Measurements from ENCODE around the gene PLEKHJ1.

Gene PLEKHJ1

GRCh38 chr19:2269244-2270156 lies 33.4 kb upstream of the PLEKHJ1 start:
- peak; percentile 96 for DNase-seq (ENCODE audit: low spot score)

DNA sequence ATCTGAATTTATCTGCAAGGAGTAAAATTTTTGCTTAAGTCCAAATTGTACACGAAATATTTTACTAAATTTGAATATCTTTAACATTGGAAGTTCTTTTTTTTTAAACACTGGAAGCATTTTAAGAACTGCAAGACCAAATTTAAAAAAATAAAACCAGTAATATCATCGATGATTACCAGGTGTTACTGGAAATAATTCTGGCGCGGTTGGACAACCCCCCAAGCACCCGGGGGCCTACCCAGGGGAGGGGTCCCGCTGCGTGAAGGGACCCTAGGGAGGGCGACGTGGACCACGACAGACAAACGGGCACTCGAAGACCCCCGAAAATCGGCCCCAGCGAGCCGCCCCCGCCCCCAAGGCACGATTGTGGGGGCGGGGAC lies 32.7 kb upstream of the PLEKHJ1 start:
- no peak for DNase-seq (ENCODE audit: low spot score)

- no peak for DNase-seq (ENCODE audit: low spot score)
These were observed 32.3 kb upstream of the PLEKHJ1 start for GRCh38 chr19:2268480-2268830.

DNA sequence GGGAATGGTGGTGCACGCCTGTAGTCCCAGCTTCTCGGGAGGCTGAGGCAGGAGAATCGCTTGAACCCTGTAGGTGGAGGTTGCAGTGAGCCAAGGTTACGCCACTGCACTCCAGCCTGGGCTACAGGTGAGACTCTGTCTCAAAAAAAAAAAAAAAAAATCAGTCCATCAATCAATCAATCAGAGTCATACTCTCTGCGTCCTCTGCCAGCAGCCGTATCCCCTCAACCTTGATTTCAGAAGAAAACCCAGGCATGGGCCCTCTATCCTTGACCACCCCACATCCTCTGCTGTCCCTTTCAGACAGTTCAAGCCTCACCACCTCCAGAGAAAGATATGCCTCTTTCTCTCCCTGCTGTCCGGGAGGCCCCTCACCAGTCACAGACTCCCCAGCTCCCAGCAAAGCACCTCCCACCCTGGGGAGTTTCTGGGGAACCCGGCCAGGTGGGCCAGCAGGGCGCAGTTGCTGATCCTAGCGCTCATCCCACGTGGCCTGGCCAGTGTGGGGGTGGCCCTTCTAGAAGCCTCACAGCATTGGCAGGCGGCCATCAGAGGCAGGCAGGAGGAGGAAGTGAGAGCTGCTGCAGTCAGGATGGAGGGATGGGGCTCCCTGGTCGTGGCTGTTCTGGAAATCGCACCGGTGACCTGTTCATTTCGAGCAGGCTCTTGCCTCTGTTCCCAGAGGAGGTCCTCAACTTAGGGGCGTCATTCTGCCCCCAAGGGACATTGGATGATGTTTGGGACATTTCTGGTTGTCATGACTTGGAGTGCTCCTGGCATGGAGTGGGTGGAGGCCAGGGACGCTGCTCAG lies 30.3 kb upstream of the PLEKHJ1 start:
- DNase-seq (ENCODE audit: low spot score) = peak; percentile 82

DNA sequence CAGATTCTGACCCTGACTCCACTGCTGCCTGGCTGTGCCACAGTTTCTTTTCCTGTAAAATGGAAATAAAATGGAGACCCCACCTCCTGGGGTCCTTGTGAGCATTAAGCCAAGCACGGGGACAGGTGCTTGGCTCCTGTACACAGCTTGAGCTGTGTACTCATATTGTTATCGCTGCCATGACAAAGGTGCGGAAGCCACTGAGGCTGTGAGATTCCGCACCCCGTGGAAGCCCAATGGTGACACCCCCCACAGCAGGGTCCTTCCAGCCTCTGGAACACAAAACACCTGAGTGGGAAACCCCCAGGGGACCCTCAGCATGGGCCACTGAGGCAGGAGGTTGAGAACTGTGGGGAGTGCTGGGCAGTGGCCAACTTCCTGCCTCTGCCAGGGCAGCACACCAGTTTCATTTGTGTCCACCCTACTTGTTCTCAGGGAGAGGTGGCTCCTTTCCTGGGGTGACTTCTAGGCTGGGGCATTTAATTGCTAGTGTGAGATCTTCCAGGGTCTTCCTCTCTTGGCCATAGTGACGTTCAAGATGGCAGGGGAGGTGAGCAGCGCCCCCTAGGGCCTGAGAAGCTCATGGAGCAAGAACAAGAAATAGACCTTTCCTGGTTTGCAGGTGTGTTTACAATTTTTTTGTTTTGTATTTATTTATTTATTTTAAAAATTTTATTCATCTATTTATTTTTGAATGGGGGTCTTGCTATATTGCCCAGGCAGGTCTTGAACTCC lies 25.5 kb upstream of the PLEKHJ1 start:
- peak; percentile 32 for DNase-seq (ENCODE audit: low spot score)

GRCh38 chr19:2260341-2260805 lies 24.2 kb upstream of the PLEKHJ1 start:
- DNase-seq (ENCODE audit: low spot score) = no peak

GRCh38 chr19:2259336-2259735 lies 23.2 kb upstream of the PLEKHJ1 start:
- DNase-seq (ENCODE audit: low spot score) = no peak

DNA sequence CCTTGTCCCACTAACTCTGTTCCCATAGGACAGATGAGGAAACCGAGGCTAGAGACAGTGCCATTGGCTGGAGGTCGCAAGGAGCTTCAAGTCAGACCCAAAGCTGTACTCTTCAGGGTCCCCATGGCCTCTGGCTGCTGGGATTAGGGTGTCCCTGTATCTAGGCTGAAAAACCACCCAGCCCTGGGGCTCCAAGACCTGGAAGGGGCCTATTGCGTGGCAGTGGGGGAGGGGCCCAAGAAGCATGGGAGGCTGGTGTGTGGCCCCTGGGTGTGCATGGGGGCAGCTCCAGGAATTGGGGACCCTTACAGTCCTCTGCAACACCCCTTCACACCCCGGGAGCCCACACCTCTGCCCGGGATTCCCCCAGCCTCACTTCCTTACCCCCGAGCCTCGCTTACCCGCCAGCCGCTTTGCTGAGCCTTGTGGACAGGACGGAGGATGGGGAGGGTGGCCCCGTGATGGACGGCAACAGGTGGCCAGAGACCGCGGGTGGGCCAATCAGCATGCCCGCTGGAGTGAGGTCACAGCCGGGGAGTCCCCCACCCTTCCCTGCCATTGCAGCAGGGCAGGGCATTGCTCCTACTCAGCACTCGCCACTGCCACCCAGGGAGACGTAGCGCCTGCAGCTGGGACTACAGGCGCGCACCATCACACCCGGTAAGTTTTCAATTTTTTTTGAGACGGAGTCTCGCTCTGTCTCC lies 20.0 kb upstream of the PLEKHJ1 start, which contains the start of gene JSRP1:
TSS of gene JSRP1 (minus strand) at position 436 of the 704 bp plus-strand sequence. CDS start 1,103 bp downstream, outside the sequence.
- DNase-seq (ENCODE audit: low spot score) = no peak

- DNase-seq (ENCODE audit: low spot score) = no peak
These were observed 19.1 kb upstream of the PLEKHJ1 start for GRCh38 chr19:2255112-2255845.

GRCh38 chr19:2254064-2254872 lies 18.1 kb upstream of the PLEKHJ1 start:
- no peak for DNase-seq (ENCODE audit: low spot score)

DNA sequence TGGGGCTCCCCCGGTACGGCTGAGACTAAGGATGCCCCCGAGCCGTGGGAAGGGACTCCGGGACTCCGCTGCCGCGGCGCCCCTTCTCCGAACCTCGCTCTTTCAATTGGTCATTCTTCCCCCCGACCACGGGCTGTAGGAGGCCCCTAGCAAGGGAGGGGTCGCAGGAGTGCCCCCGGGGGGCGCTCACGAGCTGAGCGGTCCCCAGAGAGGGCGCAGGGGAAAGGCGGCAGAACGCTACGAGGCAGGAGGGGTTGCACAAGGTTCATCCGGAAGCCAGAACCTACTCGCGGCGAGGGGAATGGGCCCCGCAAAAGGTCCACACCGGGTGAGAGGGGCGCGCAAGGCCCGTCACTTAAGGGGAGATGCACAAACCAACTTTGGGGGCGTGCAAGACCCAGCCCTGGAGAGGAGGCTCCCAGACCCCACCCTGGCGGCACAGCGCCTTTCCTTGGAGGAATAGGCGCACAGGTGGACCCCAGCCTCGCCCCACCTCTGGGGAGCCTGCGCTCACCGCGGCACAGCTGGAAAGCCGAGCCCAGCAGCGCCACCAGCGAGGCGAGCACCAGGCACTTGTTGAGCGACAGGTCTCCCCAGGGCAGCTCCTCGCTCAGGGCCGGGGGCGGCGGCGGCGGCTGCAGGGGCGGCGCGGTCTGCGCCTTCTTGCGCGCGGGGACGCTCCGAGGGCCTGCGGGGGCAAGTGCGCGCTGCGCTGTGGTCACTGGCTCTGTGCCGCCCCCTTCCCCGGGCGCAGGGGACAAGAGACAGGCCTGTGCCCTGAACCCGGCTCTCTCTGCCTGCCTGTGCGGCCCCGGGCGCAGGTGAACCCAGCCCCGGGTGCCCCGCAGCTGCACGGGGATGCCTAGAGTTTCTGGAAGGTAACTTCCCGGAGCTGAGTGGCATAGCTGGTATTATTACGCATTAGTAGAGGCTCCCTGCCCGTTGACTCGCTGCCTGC lies 17.3 kb upstream of the PLEKHJ1 start:
- DNase-seq (ENCODE audit: low spot score) = no peak

DNA sequence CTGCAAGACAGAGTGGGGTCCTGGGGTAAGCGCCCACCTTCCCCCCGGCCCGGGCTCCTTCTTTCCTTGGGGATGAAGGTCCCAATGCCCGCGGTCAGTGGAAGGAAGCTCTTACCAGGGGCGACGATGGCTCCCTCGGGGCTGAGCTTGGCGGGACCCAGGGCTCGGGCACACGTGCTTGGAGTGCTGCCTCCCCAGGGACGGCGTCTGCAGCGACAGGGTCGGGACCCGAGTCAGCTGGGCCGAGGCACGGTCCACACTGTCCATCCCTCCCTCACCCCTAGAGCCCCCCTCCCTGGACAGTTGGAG lies 16.6 kb upstream of the PLEKHJ1 start:
- DNase-seq (ENCODE audit: low spot score) = no peak

DNA sequence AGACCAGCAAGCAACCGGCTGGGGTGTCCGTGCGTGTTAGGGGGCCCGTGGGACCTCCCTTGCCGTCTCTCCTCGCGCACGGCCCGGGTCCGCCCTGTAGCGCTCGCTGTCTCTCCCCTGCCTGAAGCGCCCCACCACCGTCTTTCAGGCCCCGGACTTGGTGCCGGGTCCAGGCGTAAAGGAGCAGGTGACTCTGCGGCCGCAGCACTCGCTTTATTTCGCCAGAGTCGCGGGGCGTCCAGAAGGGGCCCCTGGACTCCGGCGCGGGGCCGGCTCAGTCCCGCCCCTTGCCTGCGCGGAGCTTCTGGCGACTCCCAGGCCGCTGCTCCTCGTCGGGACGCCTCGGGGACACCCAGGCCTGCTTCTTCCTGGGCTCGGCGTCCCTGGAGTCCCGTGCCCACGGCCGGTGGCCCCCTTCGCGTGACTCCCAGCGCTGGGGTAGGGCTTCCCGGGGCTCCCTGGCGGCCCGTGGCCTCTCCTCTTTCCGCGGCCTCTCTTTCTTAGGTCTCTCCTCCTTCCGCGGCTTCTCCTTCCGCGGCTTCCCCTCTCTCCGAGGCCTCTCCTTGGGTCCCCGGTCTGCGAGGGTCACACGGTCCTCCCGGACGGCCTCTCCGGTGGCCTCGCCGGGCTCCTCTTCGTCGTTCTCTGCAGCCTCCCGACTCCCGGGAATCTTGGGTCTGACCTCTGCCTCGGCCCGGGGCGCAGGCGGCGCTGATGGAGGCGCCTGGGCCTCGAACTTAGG lies 16.1 kb upstream of the PLEKHJ1 start:
- no peak for DNase-seq (ENCODE audit: low spot score)

DNA sequence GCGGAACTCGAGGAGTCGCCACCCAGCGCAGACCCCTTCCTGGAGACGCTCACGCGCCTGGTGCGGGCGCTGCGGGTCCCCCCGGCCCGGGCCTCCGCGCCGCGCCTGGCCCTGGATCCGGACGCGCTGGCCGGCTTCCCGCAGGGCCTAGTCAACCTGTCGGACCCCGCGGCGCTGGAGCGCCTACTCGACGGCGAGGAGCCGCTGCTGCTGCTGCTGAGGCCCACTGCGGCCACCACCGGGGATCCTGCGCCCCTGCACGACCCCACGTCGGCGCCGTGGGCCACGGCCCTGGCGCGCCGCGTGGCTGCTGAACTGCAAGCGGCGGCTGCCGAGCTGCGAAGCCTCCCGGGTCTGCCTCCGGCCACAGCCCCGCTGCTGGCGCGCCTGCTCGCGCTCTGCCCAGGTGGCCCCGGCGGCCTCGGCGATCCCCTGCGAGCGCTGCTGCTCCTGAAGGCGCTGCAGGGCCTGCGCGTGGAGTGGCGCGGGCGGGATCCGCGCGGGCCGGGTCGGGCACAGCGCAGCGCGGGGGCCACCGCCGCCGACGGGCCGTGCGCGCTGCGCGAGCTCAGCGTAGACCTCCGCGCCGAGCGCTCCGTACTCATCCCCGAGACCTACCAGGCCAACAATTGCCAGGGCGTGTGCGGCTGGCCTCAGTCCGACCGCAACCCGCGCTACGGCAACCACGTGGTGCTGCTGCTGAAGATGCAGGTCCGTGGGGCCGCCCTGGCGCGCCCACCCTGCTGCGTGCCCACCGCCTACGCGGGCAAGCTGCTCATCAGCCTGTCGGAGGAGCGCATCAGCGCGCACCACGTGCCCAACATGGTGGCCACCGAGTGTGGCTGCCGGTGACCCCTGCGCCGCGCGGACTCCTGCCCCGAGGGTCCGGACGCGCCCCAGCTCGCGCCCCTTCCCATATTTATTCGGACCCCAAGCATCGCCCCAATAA lies 15.3 kb upstream of the PLEKHJ1 start:
- no peak for DNase-seq (ENCODE audit: low spot score)

- DNase-seq (ENCODE audit: low spot score) = no peak
These were observed 14.6 kb upstream of the PLEKHJ1 start for GRCh38 chr19:2250766-2251105.

DNA sequence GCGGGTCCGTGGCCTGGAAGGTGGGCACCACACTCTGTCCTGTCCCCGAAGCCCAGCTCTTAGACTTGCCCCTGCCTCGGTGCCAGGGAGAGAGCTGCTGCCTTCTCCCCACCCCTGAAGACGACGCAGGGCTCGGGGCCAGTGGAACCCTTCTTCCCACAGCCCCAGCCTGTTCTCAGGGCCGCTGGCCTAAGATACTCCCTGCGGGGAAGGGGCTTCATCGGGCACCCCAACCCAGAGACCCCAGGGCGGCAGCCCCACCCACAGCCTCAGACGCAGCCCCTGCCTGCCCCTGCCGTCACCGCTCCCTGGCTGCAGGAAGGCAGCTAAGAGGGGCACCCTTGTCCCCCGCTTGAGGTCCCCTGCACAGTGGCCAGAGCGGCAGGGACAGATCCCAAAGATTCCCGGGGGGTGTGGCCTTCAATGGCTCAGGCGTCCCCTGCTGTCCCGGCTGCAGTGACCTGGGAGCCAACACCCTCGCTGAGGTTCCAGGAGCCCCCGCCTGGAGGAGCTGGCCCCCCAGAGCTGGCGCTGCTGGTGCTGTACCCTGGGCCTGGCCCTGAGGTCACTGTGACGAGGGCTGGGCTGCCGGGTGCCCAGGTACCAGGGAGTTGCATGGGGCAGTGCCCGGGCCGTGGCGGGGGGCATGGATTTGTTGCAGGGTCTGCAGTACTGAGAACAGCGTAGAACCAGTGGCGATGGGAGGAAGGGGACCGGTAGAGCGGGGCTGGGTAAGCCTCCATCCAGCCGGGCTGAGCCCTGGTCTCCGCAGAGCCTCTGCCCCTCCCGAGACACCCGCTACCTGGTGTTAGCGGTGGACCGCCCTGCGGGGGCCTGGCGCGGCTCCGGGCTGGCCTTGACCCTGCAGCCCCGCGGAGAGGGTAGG lies 14.0 kb upstream of the PLEKHJ1 start:
- no peak for DNase-seq (ENCODE audit: low spot score)

Measured in cerebellar cortex (tissue), 1 donor.